Uterus (tissue), 4 donors: ENCODE results near the gene MCL1. TPM values are rescaled to one million over a fixed set of nuclear protein-coding genes. Genes with fewer than 3 reads are reported as not detected.
A peak's percentile ranks its signal among the peaks of the same experiment; 100 is the strongest.
"Not testable (repeated sequence)": the region's sequence is repeated elsewhere in the genome, so short reads cannot be mapped to it uniquely, and the experiment has no call there.

Experiments
- DNase-seq, 2 donors: peaks; one replicate each; pipeline ENCODE4 v3.0.0-alpha.2; 2019 to 2020
- H3K27ac ChIP-seq, 2 donors: fragments of 200-600 bp; sonication (generic); 1 replicate in 1 of 2; 2 replicates in 1 of 2; pipeline ENCODE4 v1.5.1; 2016 to 2018
- H3K27me3 ChIP-seq, 2 donors: fragments of 200-600 bp; sonication (generic); one replicate each; pipeline ENCODE4 v1.5.1; 2018 to 2019; ENCODE audit warnings: control low read depth in 1 of 2
- H3K36me3 ChIP-seq, 2 donors: fragments of 200-600 bp; sonication (generic); one replicate each; pipeline ENCODE4 v1.5.1; 2019; ENCODE audit warnings: control low read depth in 1 of 2
- H3K4me1 ChIP-seq, 2 donors: fragments of 200-600 bp; sonication (generic); one replicate each; pipeline ENCODE4 v1.5.1; 2018 to 2019; ENCODE audit warnings: control low read depth in 1 of 2
- H3K4me3 ChIP-seq, 2 donors: fragments of 200-600 bp; sonication (generic); 1 replicate in 1 of 2; 2 replicates in 1 of 2; pipeline ENCODE4 v1.5.1; 2018 to 2019; ENCODE audit warnings: mild to moderate bottlenecking in 1 of 2
- H3K9me3 ChIP-seq, 2 donors: fragments of 200-600 bp; sonication (generic); one replicate each; pipeline ENCODE4 v1.5.1; 2019; ENCODE audit warnings: control low read depth in 1 of 2
- POLR2A ChIP-seq, 2 donors: fragments of 450-650 bp; IDR thresholded peaks; one replicate each; pipeline ENCODE4 v1.6.1; 2016; ENCODE audit warnings: antibody characterized with exemption in 2 of 2, mild to moderate bottlenecking in 1 of 2, moderate library complexity in 1 of 2
- intact Hi-C: fragments of 100-400 bp; cut with DNase I; formaldehyde crosslinking; loops from one replicate; pipeline ENCODE4 v1.15.1; 2023; ENCODE audit warnings: low total_unique reads
- total RNA-seq, 4 donors: library from RNA; depleted of rRNA in 3 of 4; stranded (reverse); fragments of >200 nt in 3 of 4; gene quantifications; one replicate each; pipeline versions ENCODE4 v1.1.0 to v1.2.4, GENCODE V29; 2014 to 2023
- TF ChIP-seq, protein P1 (sequence below), 4 experiments: fragments of 200-600 bp in 2 of 4; fragments of 450-650 bp in 2 of 4; sonication (generic) in 2 of 4; IDR thresholded peaks; one replicate each; pipeline ENCODE4 v1.5.1; 2016 to 2019; ENCODE audit warnings: antibody characterized with exemption in 4 of 4, mild to moderate bottlenecking in 2 of 4, moderate library complexity in 1 of 4
- donor health status: DM: yes; HTN: yes; CAD: no.

Gene MCL1
- total RNA-seq, 4 donors from 2014 or later: 125 to 266 (median 207) TPM

DNA sequence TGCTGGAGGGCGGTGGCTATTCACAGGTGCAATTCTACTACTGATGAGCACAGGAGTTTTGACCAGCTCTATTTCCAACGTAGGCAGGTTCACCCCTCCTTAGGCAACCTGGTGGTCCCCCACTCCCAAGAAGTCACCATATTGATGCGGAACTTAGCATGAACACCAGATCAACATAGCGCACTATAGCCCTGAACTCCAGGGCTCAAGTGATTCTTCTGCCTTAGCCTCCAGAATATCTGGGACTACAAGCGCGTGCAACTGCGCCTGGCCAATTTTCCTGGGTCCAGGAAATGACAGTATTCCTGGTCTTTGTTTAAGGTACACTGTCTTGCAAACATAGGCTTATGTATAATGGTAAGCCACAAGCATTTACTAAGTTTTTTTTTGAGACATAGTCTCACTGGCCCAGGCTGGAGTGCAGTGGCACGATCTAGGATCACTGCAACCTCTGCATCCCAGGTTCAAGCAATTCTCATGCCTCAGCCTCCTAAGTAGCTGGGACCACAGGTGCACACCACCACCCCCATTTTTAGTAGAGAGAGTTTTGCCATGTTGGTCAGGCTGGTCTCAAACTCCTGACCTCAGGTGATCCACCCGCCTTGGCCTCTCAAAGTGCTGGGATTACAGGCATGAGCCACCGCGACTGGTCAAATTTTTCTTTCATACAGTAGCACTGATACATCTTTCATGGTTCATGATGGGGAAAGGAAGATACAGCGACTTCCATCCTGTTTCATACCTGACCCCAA, 12.6 kb downstream of the MCL1 start:
- no peak for DNase-seq
- peak overlapping the region; percentile 33 to 40 for H3K4me3 ChIP-seq
- no peak for TF ChIP-seq POLR2A (IDR thresholded peaks at IDR 0.05)
- TF ChIP-seq, protein P1, sequence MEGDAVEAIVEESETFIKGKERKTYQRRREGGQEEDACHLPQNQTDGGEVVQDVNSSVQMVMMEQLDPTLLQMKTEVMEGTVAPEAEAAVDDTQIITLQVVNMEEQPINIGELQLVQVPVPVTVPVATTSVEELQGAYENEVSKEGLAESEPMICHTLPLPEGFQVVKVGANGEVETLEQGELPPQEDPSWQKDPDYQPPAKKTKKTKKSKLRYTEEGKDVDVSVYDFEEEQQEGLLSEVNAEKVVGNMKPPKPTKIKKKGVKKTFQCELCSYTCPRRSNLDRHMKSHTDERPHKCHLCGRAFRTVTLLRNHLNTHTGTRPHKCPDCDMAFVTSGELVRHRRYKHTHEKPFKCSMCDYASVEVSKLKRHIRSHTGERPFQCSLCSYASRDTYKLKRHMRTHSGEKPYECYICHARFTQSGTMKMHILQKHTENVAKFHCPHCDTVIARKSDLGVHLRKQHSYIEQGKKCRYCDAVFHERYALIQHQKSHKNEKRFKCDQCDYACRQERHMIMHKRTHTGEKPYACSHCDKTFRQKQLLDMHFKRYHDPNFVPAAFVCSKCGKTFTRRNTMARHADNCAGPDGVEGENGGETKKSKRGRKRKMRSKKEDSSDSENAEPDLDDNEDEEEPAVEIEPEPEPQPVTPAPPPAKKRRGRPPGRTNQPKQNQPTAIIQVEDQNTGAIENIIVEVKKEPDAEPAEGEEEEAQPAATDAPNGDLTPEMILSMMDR (IDR thresholded peaks at IDR 0.05): no peak

DNA sequence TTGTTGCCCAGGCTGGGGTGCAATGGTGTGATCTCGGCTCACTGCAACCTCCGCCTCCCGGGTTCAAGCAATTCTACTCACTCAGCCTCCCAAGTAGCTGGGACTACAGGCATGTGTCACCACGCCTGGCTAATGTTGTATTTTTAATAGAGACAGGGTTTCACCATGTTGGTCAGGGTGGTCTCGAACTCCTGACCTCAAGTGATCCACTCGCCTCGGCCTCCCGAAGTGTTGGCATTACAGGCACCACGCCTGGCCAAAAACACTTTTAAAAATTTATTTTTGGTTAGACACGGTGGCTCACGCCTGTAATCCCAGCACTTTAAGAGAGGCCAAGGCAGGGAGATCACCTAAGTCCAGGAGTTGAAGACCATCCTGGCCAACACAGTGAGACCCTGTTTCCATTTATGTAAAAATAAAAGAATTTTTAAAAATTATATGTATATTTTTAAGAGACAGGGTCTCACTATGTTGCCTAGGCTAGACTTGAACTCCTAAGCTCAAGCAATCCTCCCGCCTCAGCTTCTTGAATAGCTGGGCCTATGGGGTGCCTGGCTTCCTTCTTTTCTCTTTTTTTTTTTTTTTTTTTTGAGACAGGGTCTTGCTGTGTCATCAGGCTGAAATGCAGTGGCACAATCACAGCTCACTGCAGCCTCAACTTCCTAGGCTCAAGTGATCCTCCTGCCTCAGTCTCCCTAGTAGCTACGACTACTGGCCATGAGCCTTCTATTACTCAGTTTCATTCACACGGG, 14.0 kb downstream of the MCL1 start:
- intact Hi-C loops, H3K27me3 ChIP-seq, H3K4me3 ChIP-seq, H3K9me3 ChIP-seq, H3K36me3 ChIP-seq: not testable (repeated sequence)
- peak in 1 of 2 donors; percentile 8 for DNase-seq
- Histone ChIP-seq H3K4me1 (peaks cover 44 to 52% of the 10 kb centered on the region in 2 donors), H3K27ac (peak overlapping the region; percentile 99)

More for the DNA sequence above, 12.6 kb downstream of the MCL1 start:
- H3K9me3 ChIP-seq: no peaks in the 10 kb centered on the region
- intact Hi-C loops: no loop called here
- H3K4me1 ChIP-seq: peaks cover 44 to 58% of the 10 kb centered on the region in 2 donors
- H3K27me3 ChIP-seq: no peaks in the 10 kb centered on the region
- H3K36me3 ChIP-seq: no peaks in the 10 kb centered on the region
- H3K27ac ChIP-seq: peak overlapping the region; percentile 99

DNA sequence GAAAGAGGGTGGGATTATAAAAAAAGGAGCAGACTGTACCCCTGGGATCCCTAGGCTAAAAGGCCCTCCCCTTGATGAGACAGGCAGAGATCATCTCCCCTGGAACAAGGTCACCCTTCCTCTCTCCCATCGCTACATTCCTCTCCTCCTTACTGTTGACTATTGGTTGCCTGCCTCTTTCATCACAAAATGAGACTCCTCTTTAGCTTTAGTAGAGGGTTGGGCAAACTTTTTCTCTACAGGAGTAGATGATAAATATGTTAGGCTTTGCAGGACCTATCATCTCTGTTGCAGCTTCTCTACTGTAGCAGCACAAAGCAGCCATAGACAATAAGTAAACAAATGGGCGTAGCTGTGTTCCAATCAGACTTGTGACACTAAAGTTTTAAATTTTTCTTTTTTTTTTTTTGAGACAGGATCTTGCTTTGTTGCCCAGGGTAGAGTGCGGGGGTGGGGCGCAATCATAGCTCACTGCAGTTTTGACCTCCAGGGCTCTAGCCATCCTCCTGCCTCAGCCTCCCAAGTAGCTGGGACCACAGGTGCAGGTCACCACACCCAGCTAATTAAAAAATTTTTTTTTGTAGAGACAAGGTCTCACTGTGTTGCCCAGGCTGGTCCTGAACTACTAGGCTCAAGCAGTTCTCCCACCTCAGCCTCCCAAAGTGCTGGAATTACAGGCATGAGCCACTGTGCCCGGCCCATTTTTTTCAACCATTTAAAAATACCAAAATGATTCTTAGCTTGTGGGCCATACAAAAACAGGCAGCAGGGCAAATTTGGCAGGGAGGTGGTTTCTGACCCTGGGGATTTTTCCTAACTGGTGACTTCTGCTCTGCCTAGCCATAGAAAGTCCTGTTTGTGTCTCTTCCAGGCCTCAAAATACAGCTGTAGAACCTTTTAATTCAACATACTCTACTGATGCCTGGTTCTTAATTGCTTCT, 15.1 kb downstream of the MCL1 start:
- Histone ChIP-seq H3K36me3 (no peaks in the 10 kb centered on the region), H3K4me3 (no peak overlapping the region), H3K9me3 (no peaks in the 10 kb centered on the region), H3K4me1 (peaks cover 41 to 47% of the 10 kb centered on the region in 2 donors), H3K27ac (peak overlapping the region; percentile 99), H3K27me3 (no peaks in the 10 kb centered on the region)
- DNase-seq: peak in 1 of 2 donors; percentile 29
- TF ChIP-seq POLR2A (IDR thresholded peaks at IDR 0.05): no peak
- TF ChIP-seq, protein P1 (IDR thresholded peaks at IDR 0.05): no peak
- intact Hi-C loops: loop anchor here (5.0 kb wide), 1 partner anchor 58 kb away; no protein-coding TSS in a partner anchor

DNA sequence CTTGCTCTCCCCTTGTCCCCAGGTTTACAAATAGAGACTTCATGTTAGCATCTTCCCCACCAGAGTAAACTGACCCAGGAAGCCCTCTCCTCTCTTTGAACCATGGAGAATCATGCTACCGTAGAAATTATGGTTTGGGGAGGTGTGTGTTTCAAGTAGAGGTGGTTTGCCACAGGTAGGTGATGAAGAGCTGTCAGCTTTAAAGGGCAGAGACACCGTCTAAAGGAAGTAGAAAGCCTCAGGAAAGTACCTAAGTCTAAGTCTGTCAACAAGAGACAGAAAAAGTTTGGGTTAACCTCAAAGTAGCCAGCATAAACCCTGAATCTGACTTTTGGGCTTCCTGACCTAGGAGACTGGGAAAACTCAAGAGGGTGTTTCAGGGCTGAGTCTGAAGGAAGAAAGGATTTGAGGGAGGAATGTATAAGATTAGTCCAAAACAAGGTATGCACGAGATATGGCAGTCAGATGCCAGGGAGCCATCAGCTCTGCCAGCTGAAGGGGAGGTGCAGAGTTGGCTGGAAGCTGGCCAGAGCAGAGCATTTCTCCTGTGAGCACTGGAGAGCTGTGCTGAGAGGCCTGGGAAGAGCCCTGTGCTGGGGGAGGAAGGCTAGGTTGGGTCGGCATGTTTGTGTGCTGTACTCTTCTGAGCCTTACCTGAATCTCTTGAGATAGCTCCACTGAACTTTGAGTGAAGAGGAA, 15.9 kb downstream of the MCL1 start:
- H3K4me3 ChIP-seq: no peak overlapping the region
- H3K4me1 ChIP-seq: peaks cover 45 to 48% of the 10 kb centered on the region in 2 donors
- intact Hi-C loops: loop anchor here (5.0 kb wide), 1 partner anchor 59 kb away; no protein-coding TSS in a partner anchor
- TF ChIP-seq, protein P1 (IDR thresholded peaks at IDR 0.05): no peak
- no peak for TF ChIP-seq POLR2A (IDR thresholded peaks at IDR 0.05)
- H3K36me3 ChIP-seq: no peaks in the 10 kb centered on the region
- H3K27ac ChIP-seq: peak overlapping the region; percentile 99
- H3K9me3 ChIP-seq: no peaks in the 10 kb centered on the region
- DNase-seq: peak; percentile 49 to 52
- no peaks in the 10 kb centered on the region for H3K27me3 ChIP-seq
